ENCODE results near the gene KIF3C.
A peak's percentile ranks its signal among the peaks of the same experiment; 100 is the strongest.
"Not testable (repeated sequence)": the region's sequence is repeated elsewhere in the genome, so short reads cannot be mapped to it uniquely, and the experiment has no call there.

Gene KIF3C

GRCh38 chr2:25972049-25972823, 10.1 kb downstream of the KIF3C start:
- no peak overlapping the region for H3K27ac ChIP-seq
- TF ChIP-seq ZFX (IDR thresholded peaks at IDR 0.05) (no peak), CTCF (conservative IDR thresholded peaks at IDR 0.05) (no peak)

- no peak overlapping the region for H3K27ac ChIP-seq
- no peak for TF ChIP-seq ZFX (IDR thresholded peaks at IDR 0.05)
- TF ChIP-seq CTCF (conservative IDR thresholded peaks at IDR 0.05) = no peak
Observed at GRCh38 chr2:25971596-25971995, 10.7 kb downstream of the KIF3C start.

GRCh38 chr2:25966531-25967270, 15.6 kb downstream of the KIF3C start:
- TF ChIP-seq CTCF (conservative IDR thresholded peaks at IDR 0.05) (peak; percentile 78), ZFX (IDR thresholded peaks at IDR 0.05) (no peak)
- H3K27ac ChIP-seq = peak overlapping the region; percentile 69

GRCh38 chr2:25964891-25965290, 17.4 kb downstream of the KIF3C start:
- peak overlapping the region; percentile 69; the same call in 1 of the 2 replicates for H3K27ac ChIP-seq
- TF ChIP-seq CTCF (conservative IDR thresholded peaks at IDR 0.05) (no peak), ZFX (IDR thresholded peaks at IDR 0.05) (no peak)

- TF ChIP-seq CTCF (conservative IDR thresholded peaks at IDR 0.05) (no peak), ZFX (IDR thresholded peaks at IDR 0.05) (no peak)
- no peak overlapping the region for H3K27ac ChIP-seq
Observed at GRCh38 chr2:25960920-25961319, 21.4 kb downstream of the KIF3C start.

- TF ChIP-seq CTCF (conservative IDR thresholded peaks at IDR 0.05) (no peak), ZFX (IDR thresholded peaks at IDR 0.05) (no peak)
Observed at GRCh38 chr2:25960396-25960795, 21.9 kb downstream of the KIF3C start.

GRCh38 chr2:25958611-25959010, 23.7 kb downstream of the KIF3C start:
- not testable (repeated sequence) for H3K27ac ChIP-seq

More at GRCh38 chr2:25960396-25960795, 21.9 kb downstream of the KIF3C start:
- no peak overlapping the region for H3K27ac ChIP-seq
